IPS-18a (cell line): ENCODE results near the gene ZNF624.
A peak's percentile ranks its signal among the peaks of the same experiment; 100 is the strongest.

Source experiments
- H3K27ac ChIP-seq: one replicate; pipeline ENCODE4 v1.5.1; 2013; ENCODE audit warnings: low read length
- H3K27me3 ChIP-seq: one replicate; pipeline ENCODE4 v1.6.1; 2013; ENCODE audit warnings: mild to moderate bottlenecking, low read length; ENCODE audit not compliant: control insufficient read depth, insufficient read depth
- H3K36me3 ChIP-seq: one replicate; pipeline ENCODE4 v1.6.1; 2013; ENCODE audit warnings: low read depth, low read length; ENCODE audit not compliant: control insufficient read depth
- H3K4me1 ChIP-seq: one replicate; pipeline ENCODE4 v1.6.1; 2013; ENCODE audit warnings: low read depth, low read length; ENCODE audit not compliant: control insufficient read depth
- H3K4me3 ChIP-seq: one replicate; pipeline ENCODE4 v1.5.1; 2013; ENCODE audit warnings: low read length
- H3K9ac ChIP-seq: one replicate; pipeline ENCODE4 v1.6.1; 2013; ENCODE audit warnings: mild to moderate bottlenecking, low read length, moderate library complexity
- H3K9me3 ChIP-seq: one replicate; pipeline ENCODE4 v1.6.1; 2013; ENCODE audit warnings: low read depth, low read length; ENCODE audit not compliant: control insufficient read depth

The ZNF624 gene

DNA sequence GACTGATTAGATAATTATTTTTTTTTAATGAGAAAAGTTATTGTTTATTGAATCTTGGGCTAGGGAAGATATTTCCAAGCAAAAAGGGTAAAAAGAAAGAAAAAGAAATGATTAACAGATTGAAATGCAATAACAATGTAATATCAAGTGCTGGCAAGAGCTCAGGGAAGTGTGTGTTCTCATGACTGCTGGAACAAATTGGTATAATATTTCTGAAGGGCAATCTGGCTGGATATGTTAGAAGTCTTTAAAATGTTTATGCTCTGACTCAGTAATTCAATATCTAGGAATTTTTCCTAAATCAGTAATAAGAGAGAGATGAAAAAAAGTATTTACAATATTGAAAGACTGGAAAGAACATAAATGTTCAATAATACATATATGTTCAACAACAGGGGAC, 7.6 kb upstream of the ZNF624 start:
- Histone ChIP-seq H3K9me3 (no peaks in the 10 kb centered on the region), H3K4me1 (no peaks in the 10 kb centered on the region), H3K9ac (no peak overlapping the region), H3K4me3 (no peak overlapping the region), H3K36me3 (no peaks in the 10 kb centered on the region), H3K27ac (no peak overlapping the region), H3K27me3 (no peaks in the 10 kb centered on the region)

GRCh38 chr17:16652847-16653366, 743 bp downstream of the ZNF624 start:
- peak overlapping the region; percentile 79 for H3K4me3 ChIP-seq
- H3K9me3 ChIP-seq, result no peaks in the 10 kb centered on the region
- peaks cover 11% of the 10 kb centered on the region for H3K4me1 ChIP-seq
- no peaks in the 10 kb centered on the region for H3K27me3 ChIP-seq
- peak overlapping the region; percentile 34 for H3K27ac ChIP-seq
- H3K9ac ChIP-seq, result peak overlapping the region; percentile 73
- no peaks in the 10 kb centered on the region for H3K36me3 ChIP-seq

DNA sequence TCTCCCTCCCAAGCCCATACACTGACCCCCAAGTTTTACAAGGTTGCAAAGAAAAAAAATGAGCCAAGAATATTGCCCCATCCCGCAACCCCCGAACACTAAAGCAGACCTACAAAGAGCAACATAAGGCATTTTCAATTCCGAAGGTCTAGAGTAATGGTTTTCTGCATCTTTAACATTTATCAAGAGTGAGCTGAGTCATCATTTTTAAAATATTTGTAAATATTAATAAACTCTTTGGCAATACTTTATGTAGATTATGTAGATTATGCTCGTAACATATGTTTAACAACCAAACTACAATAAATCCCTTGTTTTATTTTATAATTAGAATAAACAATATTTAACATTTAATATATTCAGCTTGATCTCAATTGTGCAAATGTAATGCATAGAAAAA, 1.4 kb downstream of the ZNF624 start:
- Histone ChIP-seq H3K36me3 (no peaks in the 10 kb centered on the region), H3K4me1 (peaks cover 11% of the 10 kb centered on the region), H3K27me3 (no peaks in the 10 kb centered on the region), H3K9me3 (no peaks in the 10 kb centered on the region), H3K9ac (no peak overlapping the region), H3K27ac (no peak overlapping the region), H3K4me3 (peak overlapping the region; percentile 79)

DNA sequence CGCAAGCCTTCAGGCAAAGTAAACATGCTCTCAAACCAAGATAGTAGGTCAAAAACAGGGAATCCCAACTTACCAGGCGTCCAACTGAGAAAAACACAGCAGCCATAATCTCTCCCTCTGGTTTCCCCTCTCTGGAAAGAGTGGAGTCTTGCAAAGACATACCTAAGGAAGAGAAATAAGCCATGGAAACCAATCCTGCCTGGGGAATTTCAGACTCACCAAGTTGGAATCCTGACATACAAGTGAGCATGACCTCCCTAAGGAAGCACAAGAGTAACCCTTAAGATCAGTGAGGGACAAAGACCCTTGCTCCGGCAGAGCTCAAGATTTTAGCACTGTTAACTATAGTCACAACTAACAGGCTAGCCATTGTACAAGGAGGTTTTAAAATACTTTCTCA, 4.1 kb downstream of the ZNF624 start:
- H3K36me3 ChIP-seq, result no peaks in the 10 kb centered on the region
- H3K27ac ChIP-seq, result no peak overlapping the region
- H3K27me3 ChIP-seq, result no peaks in the 10 kb centered on the region
- H3K9me3 ChIP-seq, result no peaks in the 10 kb centered on the region
- peaks cover 11% of the 10 kb centered on the region for H3K4me1 ChIP-seq
- no peak overlapping the region for H3K4me3 ChIP-seq
- H3K9ac ChIP-seq, result no peak overlapping the region

DNA sequence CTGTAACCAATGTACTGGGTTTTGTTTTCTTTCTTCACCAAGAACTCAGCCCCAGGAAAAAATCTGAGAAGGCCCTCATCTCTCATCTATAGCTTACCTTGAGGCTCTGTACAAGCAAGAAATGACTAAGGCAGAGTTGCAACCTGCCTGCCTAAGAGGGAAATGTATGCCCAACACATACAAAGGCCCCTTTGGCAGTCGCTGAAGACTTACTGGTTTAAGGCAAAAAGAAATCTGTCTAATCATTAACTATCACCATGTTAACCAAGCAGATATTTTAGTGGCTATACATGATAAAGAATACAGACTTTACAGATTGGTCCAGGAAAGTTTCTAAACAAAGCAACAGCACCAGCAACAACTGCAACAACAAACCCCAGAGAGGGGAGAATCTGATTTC, 14.2 kb downstream of the ZNF624 start:
- Histone ChIP-seq H3K9me3 (no peaks in the 10 kb centered on the region), H3K4me3 (no peak overlapping the region), H3K27me3 (no peaks in the 10 kb centered on the region), H3K36me3 (no peaks in the 10 kb centered on the region), H3K4me1 (no peaks in the 10 kb centered on the region), H3K9ac (no peak overlapping the region), H3K27ac (no peak overlapping the region)

DNA sequence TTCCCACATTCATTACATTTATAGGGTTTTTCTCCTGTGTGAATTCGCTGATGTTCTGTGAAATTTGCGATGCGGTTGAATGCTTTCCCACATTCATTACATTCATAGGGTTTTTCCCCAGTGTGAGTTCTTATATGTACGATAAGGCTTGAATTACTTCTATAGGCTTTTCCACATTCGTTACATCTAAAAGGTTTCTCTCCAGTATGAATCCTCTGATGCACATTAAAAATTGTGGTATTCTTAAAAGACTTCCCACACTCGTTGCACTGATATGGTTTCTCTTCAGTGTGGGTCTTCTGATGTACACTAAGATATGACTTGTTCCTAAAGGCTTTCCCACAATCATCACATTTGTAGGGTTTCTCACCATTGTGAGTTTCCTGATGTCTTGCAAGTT, 30.4 kb downstream of the ZNF624 start:
- H3K36me3 ChIP-seq, result no peaks in the 10 kb centered on the region
- no peak overlapping the region for H3K4me3 ChIP-seq
- no peak overlapping the region for H3K9ac ChIP-seq
- H3K27me3 ChIP-seq, result no peaks in the 10 kb centered on the region
- H3K4me1 ChIP-seq, result no peaks in the 10 kb centered on the region
- peaks cover 26% of the 10 kb centered on the region for H3K9me3 ChIP-seq
- H3K27ac ChIP-seq, result no peak overlapping the region

DNA sequence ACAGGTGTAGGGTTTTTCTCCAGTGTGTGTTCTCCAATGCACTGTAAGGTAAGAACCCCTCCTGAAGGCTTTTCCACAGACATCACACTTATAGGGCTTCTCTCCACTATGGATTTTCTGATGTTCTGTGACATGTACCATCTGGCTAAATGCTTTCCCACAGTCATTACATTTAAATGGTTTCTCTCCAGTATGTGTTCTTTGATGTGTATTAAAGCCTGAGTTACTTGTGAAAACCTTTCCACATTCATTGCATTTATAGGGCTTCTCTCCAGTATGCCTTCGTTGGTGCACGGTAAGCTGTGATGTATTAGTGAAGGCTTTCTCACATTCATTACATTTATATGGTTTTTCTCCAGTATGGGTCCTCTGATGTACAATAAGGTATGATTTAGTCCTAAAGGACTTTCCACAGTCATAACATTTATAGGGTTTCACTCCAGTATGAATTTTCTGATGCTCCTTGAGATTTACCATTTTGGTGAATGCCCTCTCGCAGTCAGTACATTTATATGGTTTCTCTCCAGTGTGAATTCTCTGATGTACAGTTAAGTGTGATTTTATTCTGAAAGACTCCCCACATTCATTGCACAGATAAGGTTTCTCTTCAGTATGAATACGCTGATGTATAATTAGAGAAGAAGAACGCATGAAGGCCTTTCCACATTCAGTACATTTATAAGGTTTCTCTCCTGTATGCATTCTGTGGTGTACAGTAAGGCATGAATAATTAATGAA, 30.9 kb downstream of the ZNF624 start:
- no peak overlapping the region for H3K27ac ChIP-seq
- peaks cover 26% of the 10 kb centered on the region for H3K9me3 ChIP-seq
- no peaks in the 10 kb centered on the region for H3K4me1 ChIP-seq
- H3K27me3 ChIP-seq, result no peaks in the 10 kb centered on the region
- no peak overlapping the region for H3K4me3 ChIP-seq
- H3K9ac ChIP-seq, result no peak overlapping the region
- H3K36me3 ChIP-seq, result no peaks in the 10 kb centered on the region

GRCh38 chr17:16617481-16618060, 36.1 kb downstream of the ZNF624 start:
- H3K9ac ChIP-seq, result no peak overlapping the region
- H3K27me3 ChIP-seq, result no peaks in the 10 kb centered on the region

DNA sequence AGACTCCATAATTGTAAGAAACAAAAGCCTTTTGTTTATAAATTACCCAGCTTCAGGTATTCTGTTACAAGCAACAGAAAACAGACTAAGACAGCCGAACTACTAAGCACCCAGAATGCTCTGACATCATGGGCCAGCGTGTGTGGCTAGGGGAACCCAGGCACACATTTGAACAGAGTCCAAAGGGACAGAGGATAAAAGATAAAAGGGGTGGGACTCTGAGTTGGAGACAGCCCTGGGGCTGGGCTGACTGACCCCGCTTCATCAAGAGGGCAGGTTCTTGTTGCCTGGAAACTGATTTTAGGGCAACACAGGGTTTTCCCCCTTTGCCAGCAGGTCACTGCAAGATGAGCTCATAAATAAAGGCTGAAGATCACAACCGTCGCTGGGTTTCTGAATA, 54.1 kb downstream of the ZNF624 start:
- Histone ChIP-seq H3K9me3 (no peaks in the 10 kb centered on the region), H3K9ac (no peak overlapping the region), H3K27me3 (no peaks in the 10 kb centered on the region), H3K36me3 (no peaks in the 10 kb centered on the region), H3K4me3 (no peak overlapping the region), H3K27ac (no peak overlapping the region), H3K4me1 (no peaks in the 10 kb centered on the region)

More at GRCh38 chr17:16617481-16618060, 36.1 kb downstream of the ZNF624 start:
- H3K9me3 ChIP-seq, result peaks cover 8% of the 10 kb centered on the region
- H3K4me1 ChIP-seq, result no peaks in the 10 kb centered on the region
- H3K27ac ChIP-seq, result no peak overlapping the region
- H3K36me3 ChIP-seq, result no peaks in the 10 kb centered on the region
- H3K4me3 ChIP-seq, result no peak overlapping the region

- peaks cover 3% of the 10 kb centered on the region for H3K9me3 ChIP-seq
- no peaks in the 10 kb centered on the region for H3K4me1 ChIP-seq
- H3K4me3 ChIP-seq, result no peak overlapping the region
- no peak overlapping the region for H3K27ac ChIP-seq
- peaks cover 6% of the 10 kb centered on the region for H3K27me3 ChIP-seq
- no peak overlapping the region for H3K9ac ChIP-seq
- no peaks in the 10 kb centered on the region for H3K36me3 ChIP-seq
Observed at GRCh38 chr17:16593356-16594102, 60.1 kb downstream of the ZNF624 start.

DNA sequence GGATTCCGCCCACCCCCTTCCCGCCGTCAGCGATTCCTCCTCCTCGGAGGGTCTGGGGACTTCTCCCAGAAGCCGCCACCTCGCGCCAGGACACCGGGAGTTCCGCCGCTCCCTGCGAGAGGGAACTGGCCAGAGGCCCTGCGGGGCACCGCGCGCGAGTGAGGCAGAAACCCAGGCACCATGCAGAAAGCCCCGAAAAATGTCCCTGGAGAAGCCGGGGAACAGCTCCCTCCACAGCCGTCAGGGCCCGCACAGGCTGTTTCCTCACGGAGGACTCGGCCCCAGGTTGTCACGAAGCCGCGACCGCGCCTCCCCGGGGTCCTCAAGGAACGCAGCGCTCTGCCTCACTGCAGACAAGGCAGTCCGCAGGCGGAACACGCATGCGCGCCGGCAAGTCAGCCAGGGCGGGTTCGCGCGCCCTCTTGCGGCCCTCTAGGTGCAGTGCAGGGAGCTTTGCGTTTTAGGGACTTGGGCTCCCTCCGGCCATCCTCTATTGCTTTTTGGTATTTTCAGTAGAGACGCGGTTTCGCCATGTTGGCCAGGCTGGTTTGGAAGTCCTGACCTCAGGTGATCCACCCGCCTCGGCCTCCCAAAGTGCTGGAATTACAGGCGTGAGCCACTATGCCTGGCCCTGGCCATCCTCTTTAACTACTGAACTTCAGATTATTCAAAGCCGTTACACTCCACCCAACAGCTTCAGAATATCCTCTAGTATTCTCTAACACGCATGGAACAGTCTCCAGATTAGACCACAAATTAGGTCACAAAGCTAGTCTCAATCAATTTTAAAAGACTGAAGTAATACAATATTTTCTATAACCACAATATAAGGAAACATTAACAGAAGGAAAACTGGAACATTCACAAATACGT, 64.3 kb downstream of the ZNF624 start:
- Histone ChIP-seq H3K9ac (peak overlapping the region; percentile 56), H3K36me3 (no peaks in the 10 kb centered on the region), H3K27me3 (peaks cover 27% of the 10 kb centered on the region), H3K9me3 (peaks cover 3% of the 10 kb centered on the region), H3K27ac (no peak overlapping the region), H3K4me1 (no peaks in the 10 kb centered on the region), H3K4me3 (peak overlapping the region; percentile 84)
